Gastroesophageal sphincter (tissue), 4 donors: ENCODE measurements around the gene LSS. TPM values are rescaled to one million over a fixed set of nuclear protein-coding genes. Genes with fewer than 3 reads are reported as not detected.
"Not testable (repeated sequence)": the region's sequence is repeated elsewhere in the genome, so short reads cannot be mapped to it uniquely, and the experiment has no call there.

Experiments
- ATAC-seq: fragments of 150-250 bp; one replicate; pipeline ENCODE4 v1.9.1; 2016; ENCODE audit warnings: mild to moderate bottlenecking, moderate library complexity
- H3K27ac ChIP-seq, 4 donors: fragments of 200-600 bp; sonication (generic) in 3 of 4; 1 replicate in 3 of 4; 2 replicates in 1 of 4; pipeline ENCODE4 v1.5.1; 2016 to 2019
- H3K27me3 ChIP-seq: fragments of 200-600 bp; sonication (generic); one replicate; pipeline ENCODE4 v1.5.1; 2019
- H3K36me3 ChIP-seq, 2 donors: fragments of 200-600 bp; sonication (generic); one replicate each; pipeline ENCODE4 v1.5.1; 2019; ENCODE audit warnings: control low read depth in 1 of 2
- H3K4me1 ChIP-seq, 3 donors: fragments of 200-600 bp; sonication (generic); 1 replicate in 2 of 3; 2 replicates in 1 of 3; pipeline ENCODE4 v1.5.1; 2016 to 2019; ENCODE audit warnings: control low read depth in 2 of 3
- H3K4me3 ChIP-seq, 2 donors: fragments of 200-600 bp; sonication (generic); one replicate each; pipeline ENCODE4 v1.5.1; 2019; ENCODE audit warnings: mild to moderate bottlenecking in 1 of 2, moderate library complexity in 1 of 2
- H3K9me3 ChIP-seq, 3 donors: fragments of 200-600 bp; sonication (generic); one replicate each; pipeline ENCODE4 v1.5.1; 2017 to 2019; ENCODE audit warnings: control low read depth in 2 of 3
- EP300 ChIP-seq: sonication (generic); formaldehyde crosslinking; IDR thresholded peaks from one replicate; pipeline ENCODE4 v1.6.1; 2017; ENCODE audit warnings: antibody characterized with exemption, mild to moderate bottlenecking
- POLR2A ChIP-seq, 2 donors: fragments of 450-650 bp; IDR thresholded peaks; one replicate each; pipeline ENCODE4 v1.6.1; 2017; ENCODE audit warnings: antibody characterized with exemption in 2 of 2, mild to moderate bottlenecking in 2 of 2, moderate library complexity in 1 of 2
- POLR2AphosphoS5 ChIP-seq: sonication (generic); formaldehyde crosslinking; IDR thresholded peaks from one replicate; pipeline ENCODE4 v1.6.1; 2017; ENCODE audit warnings: antibody characterized with exemption
- WGBS, 2 donors: methylation state at CpG; one replicate each; pipeline ENCODE4 v1.1.5; 2018; ENCODE audit warnings: low coverage in 1 of 2; 5-methylcytosine and 5-hydroxymethylcytosine counted together
- total RNA-seq, 4 donors: library from RNA; depleted of rRNA; stranded (reverse); fragments of >200 nt; gene quantifications; one replicate each; pipeline ENCODE4 v1.1.0, GENCODE V29; 2016
- TF ChIP-seq, protein P1 (sequence below), 4 experiments: fragments of 200-600 bp in 2 of 4; fragments of 450-650 bp in 2 of 4; sonication (generic) in 1 of 4; IDR thresholded peaks; one replicate each; pipeline ENCODE4 v1.5.1; 2017 to 2019; ENCODE audit warnings: antibody characterized with exemption in 4 of 4, mild to moderate bottlenecking in 2 of 4, moderate library complexity in 2 of 4

LSS gene
- total RNA-seq, 4 donors from 2014 or later, result 57.7 to 104 (median 85.7) TPM

DNA sequence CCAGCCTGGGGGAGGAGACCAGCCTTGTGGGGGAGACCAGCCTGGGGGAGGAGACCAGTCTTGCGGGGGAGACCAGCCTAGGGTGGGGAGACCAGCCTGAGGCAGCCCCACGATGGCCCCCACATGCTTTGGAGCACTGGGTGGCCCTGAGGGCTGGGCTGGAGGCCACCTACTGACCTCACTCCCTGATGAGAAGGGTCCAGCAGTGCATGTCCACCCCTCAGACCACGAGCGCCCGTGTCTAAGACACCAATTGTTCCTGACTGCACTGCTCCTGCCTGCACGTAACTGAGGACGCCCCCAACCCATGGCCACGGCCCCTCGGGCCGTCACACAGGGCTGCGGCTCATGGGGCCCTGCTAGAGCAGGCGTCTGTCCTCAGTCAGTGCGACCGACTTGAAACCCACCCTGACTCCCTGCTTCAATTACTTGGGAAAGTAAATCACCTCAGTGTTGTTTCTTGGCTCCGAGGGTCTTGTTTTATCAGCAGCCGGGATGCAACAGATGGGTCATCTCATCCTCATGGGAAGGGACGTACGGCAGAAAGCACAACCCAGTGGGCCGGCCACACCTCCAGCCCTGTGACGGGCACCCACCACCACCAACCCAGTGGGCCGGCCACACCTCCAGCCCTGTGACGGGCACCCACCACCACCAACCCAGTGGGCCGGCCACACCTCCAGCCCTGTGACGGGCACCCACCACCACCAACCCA lies 44.5 kb downstream of the LSS start, which contains the start of gene SPATC1L:
Gene SPATC1L, minus strand, starts transcription at position 550 of the 715 bp plus-strand sequence. CDS start 1,643 bp downstream, outside the sequence.
- Histone ChIP-seq H3K36me3 (peaks cover 0 to 2% of the 10 kb centered on the region in 2 donors), H3K4me3 (peak within 1 kb of the TSS; percentile 34 to 40), H3K27ac (peak within 1 kb of the TSS; percentile 6 to 91 (median 72)), H3K27me3 (peaks cover 17% of the 10 kb centered on the region), H3K9me3 (no peaks in the 10 kb centered on the region), H3K4me1 (peaks cover 0 to 14% (median 3%) of the 10 kb centered on the region in 3 donors)
- TF ChIP-seq EP300, result no peak
- TF ChIP-seq, protein P1, sequence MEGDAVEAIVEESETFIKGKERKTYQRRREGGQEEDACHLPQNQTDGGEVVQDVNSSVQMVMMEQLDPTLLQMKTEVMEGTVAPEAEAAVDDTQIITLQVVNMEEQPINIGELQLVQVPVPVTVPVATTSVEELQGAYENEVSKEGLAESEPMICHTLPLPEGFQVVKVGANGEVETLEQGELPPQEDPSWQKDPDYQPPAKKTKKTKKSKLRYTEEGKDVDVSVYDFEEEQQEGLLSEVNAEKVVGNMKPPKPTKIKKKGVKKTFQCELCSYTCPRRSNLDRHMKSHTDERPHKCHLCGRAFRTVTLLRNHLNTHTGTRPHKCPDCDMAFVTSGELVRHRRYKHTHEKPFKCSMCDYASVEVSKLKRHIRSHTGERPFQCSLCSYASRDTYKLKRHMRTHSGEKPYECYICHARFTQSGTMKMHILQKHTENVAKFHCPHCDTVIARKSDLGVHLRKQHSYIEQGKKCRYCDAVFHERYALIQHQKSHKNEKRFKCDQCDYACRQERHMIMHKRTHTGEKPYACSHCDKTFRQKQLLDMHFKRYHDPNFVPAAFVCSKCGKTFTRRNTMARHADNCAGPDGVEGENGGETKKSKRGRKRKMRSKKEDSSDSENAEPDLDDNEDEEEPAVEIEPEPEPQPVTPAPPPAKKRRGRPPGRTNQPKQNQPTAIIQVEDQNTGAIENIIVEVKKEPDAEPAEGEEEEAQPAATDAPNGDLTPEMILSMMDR (IDR thresholded peaks at IDR 0.05), result no peak
- TF ChIP-seq POLR2A (IDR thresholded peaks at IDR 0.05), result no peak
- TF ChIP-seq POLR2AphosphoS5, result no peak
- ATAC-seq, result peak; percentile 70
- WGBS, 2 donors, result 4 to 23% methylated on average over 5 to 8 of the region's 24 CpGs

DNA sequence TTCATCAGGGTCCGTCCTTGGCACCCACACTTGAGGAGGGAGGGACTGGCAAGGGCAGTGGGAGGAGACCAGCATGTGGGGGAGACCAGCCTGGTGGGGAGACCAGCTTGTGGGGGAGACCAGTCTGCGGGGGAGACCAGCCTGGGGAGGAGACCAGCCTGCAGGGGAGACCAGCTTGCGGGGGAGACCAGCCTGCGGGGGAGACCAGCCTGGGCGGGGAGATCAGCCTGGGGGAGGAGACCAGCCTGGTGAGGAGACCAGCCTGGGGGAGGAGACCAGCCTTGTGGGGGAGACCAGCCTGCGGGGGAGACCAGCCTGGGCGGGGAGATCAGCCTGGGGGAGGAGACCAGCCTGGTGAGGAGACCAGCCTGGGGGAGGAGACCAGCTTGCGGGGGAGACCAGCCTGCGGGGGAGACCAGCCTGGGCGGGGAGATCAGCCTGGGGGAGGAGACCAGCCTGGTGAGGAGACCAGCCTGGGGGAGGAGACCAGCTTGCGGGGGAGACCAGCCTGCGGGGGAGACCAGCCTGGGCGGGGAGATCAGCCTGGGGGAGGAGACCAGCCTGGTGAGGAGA lies 45.2 kb downstream of the LSS start:
- Histone ChIP-seq H3K27ac (peak overlapping the region in 2 of 4 donors; percentile 41 to 78), H3K27me3 (peaks cover 17% of the 10 kb centered on the region)
- H3K36me3 ChIP-seq, H3K9me3 ChIP-seq, ATAC-seq, H3K4me3 ChIP-seq, H3K4me1 ChIP-seq: not testable (repeated sequence)
- no CpG with 5 or more reads among the region's 13 CpGs for WGBS, 2 donors

DNA sequence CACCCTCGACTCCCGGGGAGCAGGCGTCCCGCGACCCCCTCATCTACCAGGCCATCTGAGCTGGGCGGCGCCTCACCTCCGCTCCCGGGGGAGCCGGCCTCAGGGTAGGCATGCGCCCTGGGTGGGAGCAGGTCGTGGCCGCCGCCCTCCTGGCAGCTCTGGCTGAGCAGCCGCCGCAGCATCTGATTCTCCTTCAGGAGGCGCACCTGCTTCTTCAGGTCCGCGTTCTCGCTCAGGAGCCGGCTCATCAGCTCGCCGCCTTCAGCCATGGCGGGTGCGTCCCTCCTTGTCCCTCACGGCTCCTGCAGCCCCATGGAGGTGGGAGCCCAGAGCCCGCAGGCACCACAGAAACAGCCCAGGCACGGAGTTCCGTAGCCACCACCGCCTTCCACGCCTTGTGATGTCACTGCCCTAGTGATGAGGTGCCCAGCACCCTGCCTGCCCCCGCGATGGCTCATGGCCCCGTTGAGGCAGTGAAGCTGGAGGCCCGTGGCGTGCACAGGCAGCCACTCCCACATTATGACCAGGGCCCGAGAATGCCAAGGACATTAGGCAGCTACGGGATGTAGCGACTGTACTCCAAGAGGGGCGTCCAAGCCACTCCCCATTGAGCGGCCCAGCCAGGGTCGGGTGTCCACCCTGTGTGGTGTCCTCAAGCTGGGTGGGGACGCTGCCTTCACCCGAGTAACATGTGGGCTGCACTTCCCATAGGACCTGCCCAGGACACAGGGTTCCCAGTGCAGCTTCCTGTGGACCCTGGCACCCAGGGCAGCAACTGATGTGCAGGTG lies 45.8 kb downstream of the LSS start:
- no CpG with 5 or more reads among the region's 44 CpGs for WGBS, 2 donors
- TF ChIP-seq POLR2AphosphoS5, result no peak
- TF ChIP-seq POLR2A (IDR thresholded peaks at IDR 0.05), result no peak
- TF ChIP-seq, protein P1 (IDR thresholded peaks at IDR 0.05), result no peak
- Histone ChIP-seq H3K27ac (peak overlapping the region in 1 of 4 donors; percentile 64), H3K36me3 (peaks cover 0 to under 1% of the 10 kb centered on the region in 2 donors), H3K4me1 (peaks cover 0 to 1% (median 0%) of the 10 kb centered on the region in 3 donors), H3K4me3 (no peak overlapping the region), H3K27me3 (peaks cover 17% of the 10 kb centered on the region), H3K9me3 (no peaks in the 10 kb centered on the region)
- ATAC-seq, result no peak

DNA sequence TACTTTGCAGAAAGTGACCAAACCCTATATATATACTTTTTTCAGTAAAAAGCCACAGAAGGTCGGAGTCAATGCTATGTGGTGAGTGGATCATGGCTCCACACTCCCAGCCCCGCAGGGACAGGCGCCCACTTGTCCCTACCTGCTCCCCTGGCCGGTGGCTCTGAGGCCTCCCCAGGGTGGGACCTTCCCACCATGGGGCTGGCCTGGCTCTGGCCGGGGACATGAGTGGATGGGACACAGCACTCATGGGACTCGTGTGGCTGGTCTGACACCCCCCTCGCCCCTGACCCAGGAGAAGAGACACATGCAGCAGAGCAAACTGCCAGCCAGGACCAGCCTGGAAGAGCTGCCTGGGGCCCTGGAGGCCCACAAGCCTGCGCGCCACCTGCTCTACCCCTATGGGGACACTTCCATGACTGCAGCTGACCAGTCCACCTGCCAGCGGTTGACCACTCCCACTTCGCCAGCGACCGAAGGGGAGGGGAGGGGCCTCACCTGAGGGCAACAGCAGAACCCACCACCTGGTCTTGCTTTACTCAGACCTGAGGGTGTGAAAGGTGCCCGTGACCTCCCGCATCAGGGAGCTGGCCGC lies 46.5 kb downstream of the LSS start:
- H3K4me1 ChIP-seq, result no peaks in the 10 kb centered on the region
- peaks cover 17% of the 10 kb centered on the region for H3K27me3 ChIP-seq
- no peaks in the 10 kb centered on the region for H3K36me3 ChIP-seq
- ATAC-seq, result no peak
- H3K4me3 ChIP-seq, result no peak overlapping the region
- TF ChIP-seq POLR2AphosphoS5 (no peak), EP300 (no peak), POLR2A (IDR thresholded peaks at IDR 0.05) (no peak)
- TF ChIP-seq, protein P1 (IDR thresholded peaks at IDR 0.05), result no peak
- H3K27ac ChIP-seq, result peak overlapping the region in 1 of 4 donors; percentile 64
- no CpG with 5 or more reads among the region's 16 CpGs for WGBS, 2 donors
- peaks cover 0 to 1% (median 0%) of the 10 kb centered on the region in 3 donors for H3K9me3 ChIP-seq

DNA sequence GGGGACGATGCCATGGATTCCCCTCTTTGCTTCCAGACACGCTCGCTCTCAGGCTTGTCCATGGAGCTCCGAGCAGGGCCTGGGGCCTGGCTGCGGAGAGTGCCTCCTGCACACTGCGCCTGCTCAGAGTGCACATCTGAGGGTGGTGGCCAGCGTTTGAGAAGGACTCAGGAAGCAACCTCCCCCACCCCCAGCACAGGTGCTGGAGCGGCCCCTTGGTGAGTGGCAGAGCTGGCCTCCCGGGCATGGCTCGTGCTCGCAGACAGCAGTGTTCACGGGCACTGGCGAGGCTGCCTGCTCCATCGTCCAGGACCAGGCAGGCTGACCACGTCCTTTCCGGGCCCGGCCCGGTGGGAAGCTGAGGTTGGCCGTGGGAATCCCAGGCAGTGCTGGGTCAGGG lies 47.1 kb downstream of the LSS start:
- Histone ChIP-seq H3K4me1 (no peaks in the 10 kb centered on the region), H3K4me3 (no peak overlapping the region), H3K27me3 (peaks cover 17% of the 10 kb centered on the region), H3K36me3 (no peaks in the 10 kb centered on the region), H3K9me3 (peaks cover 0 to 7% (median 0%) of the 10 kb centered on the region in 3 donors), H3K27ac (no peak overlapping the region)
- ATAC-seq, result no peak
- WGBS, 2 donors, result 100% methylated on average over 1 of the region's 19 CpGs; no CpG with 5 or more reads in 1 of the 2 donors
- TF ChIP-seq POLR2A (IDR thresholded peaks at IDR 0.05), result no peak
